ENCODE measurements around the gene UHRF2.
"Not testable (repeated sequence)": the region's sequence is repeated elsewhere in the genome, so short reads cannot be mapped to it uniquely, and the experiment has no call there.

The UHRF2 gene

GRCh38 chr9:6449086-6449485, 36.1 kb downstream of the UHRF2 start:
- Mint-ChIP-seq H3K36me3 (peaks cover 5% of the 10 kb centered on the region), H3K27ac (peak overlapping the region; percentile 68), H3K9me3 (no peaks in the 10 kb centered on the region), H3K27me3 (no peaks in the 10 kb centered on the region), H3K4me1 (peaks cover 72% of the 10 kb centered on the region), H3K4me3 (no peak overlapping the region)

- no peak overlapping the region for H3K27ac Mint-ChIP-seq
- peaks cover 3% of the 10 kb centered on the region for H3K36me3 Mint-ChIP-seq
- H3K4me1 Mint-ChIP-seq = peaks cover 68% of the 10 kb centered on the region
- no peaks in the 10 kb centered on the region for H3K9me3 Mint-ChIP-seq
- no peak overlapping the region for H3K4me3 Mint-ChIP-seq
- no peaks in the 10 kb centered on the region for H3K27me3 Mint-ChIP-seq
Measured at GRCh38 chr9:6449645-6450044, 36.6 kb downstream of the UHRF2 start.

- no peak overlapping the region for H3K4me3 Mint-ChIP-seq
- H3K27ac Mint-ChIP-seq = no peak overlapping the region
- H3K9me3 Mint-ChIP-seq = no peaks in the 10 kb centered on the region
- peaks cover 66% of the 10 kb centered on the region for H3K4me1 Mint-ChIP-seq
- H3K27me3 Mint-ChIP-seq = no peaks in the 10 kb centered on the region
- H3K36me3 Mint-ChIP-seq = peaks cover 5% of the 10 kb centered on the region
Measured at GRCh38 chr9:6450641-6451375, 37.8 kb downstream of the UHRF2 start.

- not testable (repeated sequence) for H3K9me3 Mint-ChIP-seq, H3K27me3 Mint-ChIP-seq, H3K27ac Mint-ChIP-seq, H3K4me3 Mint-ChIP-seq
- H3K4me1 Mint-ChIP-seq = peaks cover 60% of the 10 kb centered on the region
- peaks cover 18% of the 10 kb centered on the region for H3K36me3 Mint-ChIP-seq
Measured at GRCh38 chr9:6455292-6455691, 42.3 kb downstream of the UHRF2 start.

- H3K4me3 Mint-ChIP-seq, H3K9me3 Mint-ChIP-seq, H3K27ac Mint-ChIP-seq, H3K27me3 Mint-ChIP-seq: not testable (repeated sequence)
- H3K4me1 Mint-ChIP-seq = peaks cover 34% of the 10 kb centered on the region
- peaks cover 21% of the 10 kb centered on the region for H3K36me3 Mint-ChIP-seq
Measured at GRCh38 chr9:6458704-6459103, 45.7 kb downstream of the UHRF2 start.

GRCh38 chr9:6459718-6460117, 46.7 kb downstream of the UHRF2 start:
- H3K27me3 Mint-ChIP-seq = no peaks in the 10 kb centered on the region
- H3K4me3 Mint-ChIP-seq = no peak overlapping the region
- H3K36me3 Mint-ChIP-seq = peaks cover 21% of the 10 kb centered on the region
- H3K4me1 Mint-ChIP-seq = peaks cover 44% of the 10 kb centered on the region
- H3K9me3 Mint-ChIP-seq = peaks cover 10% of the 10 kb centered on the region
- no peak overlapping the region for H3K27ac Mint-ChIP-seq

GRCh38 chr9:6460189-6460768, 47.3 kb downstream of the UHRF2 start:
- Mint-ChIP-seq H3K27ac (no peak overlapping the region), H3K27me3 (no peaks in the 10 kb centered on the region), H3K36me3 (peaks cover 20% of the 10 kb centered on the region), H3K9me3 (peaks cover 10% of the 10 kb centered on the region), H3K4me3 (no peak overlapping the region), H3K4me1 (peaks cover 49% of the 10 kb centered on the region)

- Mint-ChIP-seq H3K4me3 (no peak overlapping the region), H3K27me3 (no peaks in the 10 kb centered on the region), H3K9me3 (peaks cover 10% of the 10 kb centered on the region), H3K4me1 (peaks cover 48% of the 10 kb centered on the region), H3K27ac (no peak overlapping the region), H3K36me3 (peaks cover 20% of the 10 kb centered on the region)
Measured at GRCh38 chr9:6461619-6462018, 48.6 kb downstream of the UHRF2 start.

GRCh38 chr9:6467006-6467625, 54.1 kb downstream of the UHRF2 start:
- H3K27ac Mint-ChIP-seq = peak overlapping the region; percentile 47
- H3K27me3 Mint-ChIP-seq = no peaks in the 10 kb centered on the region
- no peak overlapping the region for H3K4me3 Mint-ChIP-seq
- no peaks in the 10 kb centered on the region for H3K9me3 Mint-ChIP-seq
- H3K36me3 Mint-ChIP-seq = peaks cover 9% of the 10 kb centered on the region
- peaks cover 34% of the 10 kb centered on the region for H3K4me1 Mint-ChIP-seq

- no peak overlapping the region for H3K27ac Mint-ChIP-seq
- peaks cover 12% of the 10 kb centered on the region for H3K36me3 Mint-ChIP-seq
- H3K9me3 Mint-ChIP-seq = no peaks in the 10 kb centered on the region
- H3K4me1 Mint-ChIP-seq = peaks cover 28% of the 10 kb centered on the region
- no peaks in the 10 kb centered on the region for H3K27me3 Mint-ChIP-seq
- H3K4me3 Mint-ChIP-seq = no peak overlapping the region
Measured at GRCh38 chr9:6471231-6471850, 58.3 kb downstream of the UHRF2 start.

- no peaks in the 10 kb centered on the region for H3K27me3 Mint-ChIP-seq
- H3K4me1 Mint-ChIP-seq = peaks cover 16% of the 10 kb centered on the region
- H3K9me3 Mint-ChIP-seq = no peaks in the 10 kb centered on the region
- H3K27ac Mint-ChIP-seq = no peak overlapping the region
- peaks cover 6% of the 10 kb centered on the region for H3K36me3 Mint-ChIP-seq
- H3K4me3 Mint-ChIP-seq = no peak overlapping the region
Measured at GRCh38 chr9:6473151-6473550, 60.2 kb downstream of the UHRF2 start.

GRCh38 chr9:6479959-6480358, 67.0 kb downstream of the UHRF2 start:
- Mint-ChIP-seq H3K36me3 (peaks cover 4% of the 10 kb centered on the region), H3K9me3 (no peaks in the 10 kb centered on the region), H3K4me1 (no peaks in the 10 kb centered on the region), H3K27me3 (no peaks in the 10 kb centered on the region), H3K27ac (no peak overlapping the region), H3K4me3 (no peak overlapping the region)

- Mint-ChIP-seq H3K27ac (no peak overlapping the region), H3K9me3 (no peaks in the 10 kb centered on the region), H3K4me3 (no peak overlapping the region), H3K36me3 (peaks cover 4% of the 10 kb centered on the region), H3K27me3 (no peaks in the 10 kb centered on the region), H3K4me1 (no peaks in the 10 kb centered on the region)
Measured at GRCh38 chr9:6484210-6484609, 71.2 kb downstream of the UHRF2 start.

GRCh38 chr9:6488395-6488794, 75.4 kb downstream of the UHRF2 start:
- no peak overlapping the region for H3K27ac Mint-ChIP-seq
- no peaks in the 10 kb centered on the region for H3K27me3 Mint-ChIP-seq
- H3K4me1 Mint-ChIP-seq = peaks cover 11% of the 10 kb centered on the region
- peaks cover 8% of the 10 kb centered on the region for H3K36me3 Mint-ChIP-seq
- no peak overlapping the region for H3K4me3 Mint-ChIP-seq
- H3K9me3 Mint-ChIP-seq = no peaks in the 10 kb centered on the region

- no peaks in the 10 kb centered on the region for H3K9me3 Mint-ChIP-seq
- H3K27ac Mint-ChIP-seq = no peak overlapping the region
- peaks cover 11% of the 10 kb centered on the region for H3K4me1 Mint-ChIP-seq
- peaks cover 12% of the 10 kb centered on the region for H3K36me3 Mint-ChIP-seq
- H3K27me3 Mint-ChIP-seq = no peaks in the 10 kb centered on the region
- H3K4me3 Mint-ChIP-seq = no peak overlapping the region
Measured at GRCh38 chr9:6489099-6489498, 76.1 kb downstream of the UHRF2 start.

GRCh38 chr9:6490863-6491262, 77.9 kb downstream of the UHRF2 start:
- Mint-ChIP-seq H3K4me1 (peaks cover 11% of the 10 kb centered on the region), H3K27me3 (no peaks in the 10 kb centered on the region), H3K36me3 (peaks cover 11% of the 10 kb centered on the region), H3K27ac (no peak overlapping the region), H3K9me3 (no peaks in the 10 kb centered on the region), H3K4me3 (no peak overlapping the region)
